WTC11 (cell line): ENCODE data around the gene ERAP2. TPM values are rescaled to one million over a fixed set of nuclear protein-coding genes. Genes with fewer than 3 reads are reported as not detected.

Experiments
- ATAC-seq: fragments of 200-7000 bp; cut with Tn5 transposase; 2 replicates; pipeline ENCODE4 v1.10.0; 2021; ENCODE audit warnings: mild to moderate bottlenecking, moderate library complexity
- CTCF ChIA-PET: fragments of 300-600 bp; sonication (Branson Sonifier 250); formaldehyde crosslinking; loops from one replicate; lab custom pipeline; 2021; ENCODE audit warnings: antibody characterized with exemption; lab: Charles Lee
- POLR2A ChIA-PET: fragments of 350-600 bp; sonication (Branson Sonifier 250); formaldehyde crosslinking; loops from one replicate; lab custom pipeline; 2021; ENCODE audit warnings: antibody characterized with exemption; lab: Charles Lee
- DNase-seq: peaks from one replicate; pipeline ENCODE4 v3.0.0; 2021; ENCODE audit warnings: low spot score
- H3K27ac Mint-ChIP-seq: 2 replicates; pipeline ENCODE4 v1.8.0; 2021; ENCODE audit warnings: mixed read lengths
- H3K27me3 Mint-ChIP-seq: 2 replicates; pipeline ENCODE4 v1.8.0; 2021; ENCODE audit warnings: low read depth, mild to moderate bottlenecking, moderate library complexity, mixed read lengths
- H3K36me3 Mint-ChIP-seq: 2 replicates; pipeline ENCODE4 v1.8.0; 2021; ENCODE audit warnings: mixed read lengths
- H3K4me1 Mint-ChIP-seq: 2 replicates; pipeline ENCODE4 v1.8.0; 2022; ENCODE audit warnings: mixed read lengths
- H3K4me3 Mint-ChIP-seq: 2 replicates; pipeline ENCODE4 v1.8.0; 2021; ENCODE audit warnings: mild to moderate bottlenecking, moderate library complexity, mixed read lengths
- H3K9me3 Mint-ChIP-seq: 2 replicates; pipeline ENCODE4 v1.8.0; 2021; ENCODE audit warnings: mixed read lengths
- ARID4B ChIP-seq: sonication (generic); formaldehyde crosslinking; IDR thresholded peaks from 2 replicates; pipeline ENCODE4 v1.8.0; 2023; ENCODE audit warnings: missing genetic modification reagents, mild to moderate bottlenecking, borderline replicate concordance
- CBFB ChIP-seq: sonication (generic); formaldehyde crosslinking; IDR thresholded peaks from 2 replicates; pipeline ENCODE4 v1.8.1; 2022; ENCODE audit warnings: mild to moderate bottlenecking, low read depth, missing genetic modification reagents
- E2F4 ChIP-seq: sonication (generic); formaldehyde crosslinking; IDR thresholded peaks from 2 replicates; pipeline ENCODE4 v1.8.1; 2022; ENCODE audit warnings: low read depth, mild to moderate bottlenecking, moderate library complexity, missing genetic modification reagents, borderline replicate concordance
- EMX1 ChIP-seq: fragments of 250-450 bp; sonication (Bioruptor Pico); IDR thresholded peaks from 2 replicates; pipeline ENCODE4 v1.8.0; 2021; ENCODE audit warnings: mild to moderate bottlenecking
- ESRRA ChIP-seq: sonication (generic); formaldehyde crosslinking; IDR thresholded peaks from 2 replicates; pipeline ENCODE4 v1.8.1; 2022; ENCODE audit warnings: mild to moderate bottlenecking, missing genetic modification reagents, borderline replicate concordance
- FOXP1 ChIP-seq: sonication (generic); formaldehyde crosslinking; IDR thresholded peaks from 2 replicates; pipeline ENCODE4 v1.8.0; 2022; ENCODE audit warnings: missing genetic modification reagents, mild to moderate bottlenecking, moderate library complexity, borderline replicate concordance
- GABPB1 ChIP-seq: sonication (generic); formaldehyde crosslinking; IDR thresholded peaks from 2 replicates; pipeline ENCODE4 v1.8.1; 2023; ENCODE audit warnings: mild to moderate bottlenecking, missing genetic modification reagents
- HMGA2 ChIP-seq: fragments of 250-450 bp; sonication (Bioruptor Pico); IDR thresholded peaks from 2 replicates; pipeline ENCODE4 v1.4.0; 2021; ENCODE audit warnings: mild to moderate bottlenecking, moderate library complexity
- JUN ChIP-seq: sonication (generic); formaldehyde crosslinking; IDR thresholded peaks from 2 replicates; pipeline ENCODE4 v1.8.0; 2023; ENCODE audit warnings: mild to moderate bottlenecking, missing genetic modification reagents
- NFYB ChIP-seq: sonication (generic); formaldehyde crosslinking; conservative IDR thresholded peaks from 2 replicates; pipeline ENCODE4 v1.8.0; 2022; ENCODE audit warnings: low read depth, missing genetic modification reagents
- NR3C1 ChIP-seq: sonication (generic); formaldehyde crosslinking; conservative IDR thresholded peaks from 2 replicates; pipeline ENCODE4 v1.8.1; 2023; ENCODE audit warnings: low read depth, mild to moderate bottlenecking, missing genetic modification reagents
- OVOL2 ChIP-seq: fragments of 250-450 bp; sonication (Bioruptor Pico); IDR thresholded peaks from 2 replicates; pipeline ENCODE4 v1.9.0; 2021; ENCODE audit warnings: mild to moderate bottlenecking, borderline replicate concordance
- RORB ChIP-seq: fragments of 250-450 bp; sonication (Bioruptor Pico); IDR thresholded peaks from 2 replicates; pipeline ENCODE4 v1.9.0; 2021; ENCODE audit warnings: mild to moderate bottlenecking
- SMAD4 ChIP-seq: sonication (generic); formaldehyde crosslinking; IDR thresholded peaks from 2 replicates; pipeline ENCODE4 v1.8.0; 2022; ENCODE audit warnings: mild to moderate bottlenecking, missing genetic modification reagents
- SOX15 ChIP-seq: fragments of 250-450 bp; sonication (Bioruptor Pico); IDR thresholded peaks from 2 replicates; pipeline ENCODE4 v1.9.0; 2021; ENCODE audit warnings: mild to moderate bottlenecking
- TEAD4 ChIP-seq: sonication (generic); formaldehyde crosslinking; IDR thresholded peaks from 2 replicates; pipeline ENCODE4 v1.8.0; 2022; ENCODE audit warnings: mild to moderate bottlenecking, missing genetic modification reagents
- ZNF138 ChIP-seq: sonication (generic); formaldehyde crosslinking; conservative IDR thresholded peaks from 2 replicates; pipeline ENCODE4 v1.8.1; 2022; ENCODE audit warnings: mild to moderate bottlenecking, moderate library complexity, missing genetic modification reagents
- ZNF232 ChIP-seq: sonication (generic); formaldehyde crosslinking; IDR thresholded peaks from 2 replicates; pipeline ENCODE4 v1.8.0; 2022; ENCODE audit warnings: mild to moderate bottlenecking, missing genetic modification reagents
- ZNF317 ChIP-seq: sonication (generic); formaldehyde crosslinking; IDR thresholded peaks from 2 replicates; pipeline ENCODE4 v1.8.1; 2023; ENCODE audit warnings: low read depth, mild to moderate bottlenecking, moderate library complexity, missing genetic modification reagents, borderline replicate concordance
- ZNF671 ChIP-seq: fragments of 250-450 bp; sonication (Bioruptor Pico); IDR thresholded peaks from 2 replicates; pipeline ENCODE4 v1.8.0; 2021; ENCODE audit warnings: mild to moderate bottlenecking
- ZSCAN18 ChIP-seq: fragments of 250-450 bp; sonication (Bioruptor Pico); IDR thresholded peaks from 2 replicates; pipeline ENCODE4 v2.1.2; 2022; ENCODE audit warnings: mild to moderate bottlenecking, moderate library complexity
- total RNA-seq: library from RNA; stranded (reverse); gene quantifications from 3 replicates; pipeline ENCODE4 v1.2.3, GENCODE V29; 2021
- TF ChIP-seq, protein P1 (sequence below): fragments of 250-450 bp; sonication (Bioruptor Pico); IDR thresholded peaks from 2 replicates; pipeline ENCODE4 v1.8.0; 2021; ENCODE audit warnings: mild to moderate bottlenecking
- TF ChIP-seq, protein P2 (sequence below): sonication (generic); formaldehyde crosslinking; conservative IDR thresholded peaks from 2 replicates; pipeline ENCODE4 v1.8.1; 2023; ENCODE audit warnings: mild to moderate bottlenecking, low read depth, missing genetic modification reagents, moderate library complexity
- TF ChIP-seq, protein P3 (sequence below): sonication (generic); formaldehyde crosslinking; IDR thresholded peaks from 2 replicates; pipeline ENCODE4 v1.8.0; 2022; ENCODE audit warnings: missing genetic modification reagents

ERAP2 gene
- total RNA-seq, 1 experiment from 2014 or later: 0.13 TPM

GRCh38 chr5:96873449-96873848 lies 2.9 kb upstream of the ERAP2 start:
- no peaks in the 10 kb centered on the region for H3K9me3 Mint-ChIP-seq
- ChIA-PET POLR2A (interaction anchor here (0.6 kb wide), 1 partner anchor 532 kb away, joined by 3 read pairs; no protein-coding TSS in a partner anchor), CTCF (no interaction called here)
- peaks cover 31% of the 10 kb centered on the region for H3K4me1 Mint-ChIP-seq
- H3K36me3 Mint-ChIP-seq: no peaks in the 10 kb centered on the region
- no peaks in the 10 kb centered on the region for H3K27me3 Mint-ChIP-seq
- ATAC-seq (no peak), DNase-seq (no peak)
- no peak for TF ChIP-seq ZNF671 (CRISPR knock-in tag)
- TF ChIP-seq, protein P1, sequence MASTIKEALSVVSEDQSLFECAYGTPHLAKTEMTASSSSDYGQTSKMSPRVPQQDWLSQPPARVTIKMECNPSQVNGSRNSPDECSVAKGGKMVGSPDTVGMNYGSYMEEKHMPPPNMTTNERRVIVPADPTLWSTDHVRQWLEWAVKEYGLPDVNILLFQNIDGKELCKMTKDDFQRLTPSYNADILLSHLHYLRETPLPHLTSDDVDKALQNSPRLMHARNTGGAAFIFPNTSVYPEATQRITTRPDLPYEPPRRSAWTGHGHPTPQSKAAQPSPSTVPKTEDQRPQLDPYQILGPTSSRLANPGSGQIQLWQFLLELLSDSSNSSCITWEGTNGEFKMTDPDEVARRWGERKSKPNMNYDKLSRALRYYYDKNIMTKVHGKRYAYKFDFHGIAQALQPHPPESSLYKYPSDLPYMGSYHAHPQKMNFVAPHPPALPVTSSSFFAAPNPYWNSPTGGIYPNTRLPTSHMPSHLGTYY: no peak
- TF ChIP-seq, protein P2, sequence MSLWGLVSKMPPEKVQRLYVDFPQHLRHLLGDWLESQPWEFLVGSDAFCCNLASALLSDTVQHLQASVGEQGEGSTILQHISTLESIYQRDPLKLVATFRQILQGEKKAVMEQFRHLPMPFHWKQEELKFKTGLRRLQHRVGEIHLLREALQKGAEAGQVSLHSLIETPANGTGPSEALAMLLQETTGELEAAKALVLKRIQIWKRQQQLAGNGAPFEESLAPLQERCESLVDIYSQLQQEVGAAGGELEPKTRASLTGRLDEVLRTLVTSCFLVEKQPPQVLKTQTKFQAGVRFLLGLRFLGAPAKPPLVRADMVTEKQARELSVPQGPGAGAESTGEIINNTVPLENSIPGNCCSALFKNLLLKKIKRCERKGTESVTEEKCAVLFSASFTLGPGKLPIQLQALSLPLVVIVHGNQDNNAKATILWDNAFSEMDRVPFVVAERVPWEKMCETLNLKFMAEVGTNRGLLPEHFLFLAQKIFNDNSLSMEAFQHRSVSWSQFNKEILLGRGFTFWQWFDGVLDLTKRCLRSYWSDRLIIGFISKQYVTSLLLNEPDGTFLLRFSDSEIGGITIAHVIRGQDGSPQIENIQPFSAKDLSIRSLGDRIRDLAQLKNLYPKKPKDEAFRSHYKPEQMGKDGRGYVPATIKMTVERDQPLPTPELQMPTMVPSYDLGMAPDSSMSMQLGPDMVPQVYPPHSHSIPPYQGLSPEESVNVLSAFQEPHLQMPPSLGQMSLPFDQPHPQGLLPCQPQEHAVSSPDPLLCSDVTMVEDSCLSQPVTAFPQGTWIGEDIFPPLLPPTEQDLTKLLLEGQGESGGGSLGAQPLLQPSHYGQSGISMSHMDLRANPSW: no peak
- no peak for TF ChIP-seq ESRRA
- TF ChIP-seq EMX1: no peak
- TF ChIP-seq CBFB (CRISPR knock-in tag): no peak
- TF ChIP-seq ZSCAN18: no peak
- TF ChIP-seq GABPB1: no peak
- TF ChIP-seq TEAD4: no peak
- no peak for TF ChIP-seq ZNF317 (CRISPR knock-in tag)
- no peak for TF ChIP-seq ARID4B (CRISPR knock-in tag)
- no peak for TF ChIP-seq ZNF138
- no peak for TF ChIP-seq SOX15
- no peak for TF ChIP-seq SMAD4 (CRISPR knock-in tag)
- no peak for TF ChIP-seq ZNF232 (CRISPR knock-in tag)
- no peak overlapping the region for H3K27ac Mint-ChIP-seq
- H3K4me3 Mint-ChIP-seq: no peak overlapping the region

DNA sequence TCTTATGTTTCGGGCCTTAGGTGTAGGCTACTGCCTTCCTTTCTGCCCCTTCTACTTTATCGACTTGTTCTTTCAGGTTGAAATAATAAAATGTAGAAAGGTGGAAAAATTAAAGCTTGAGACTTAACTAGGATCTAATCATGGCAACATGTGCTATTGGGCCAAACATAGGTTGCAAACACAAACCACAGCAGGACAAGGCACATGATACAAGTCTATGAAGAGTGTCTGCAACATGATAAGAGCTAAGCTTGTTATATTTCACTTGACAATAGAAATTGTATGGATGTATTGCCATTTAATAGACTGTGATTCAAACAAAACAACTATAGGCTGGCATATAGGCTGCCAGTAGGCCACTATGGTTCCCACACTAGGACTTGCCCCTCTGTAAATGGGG lies 1.7 kb upstream of the ERAP2 start:
- TF ChIP-seq OVOL2 (CRISPR knock-in tag): no peak
- no peak for TF ChIP-seq JUN (CRISPR knock-in tag)
- TF ChIP-seq NR3C1 (CRISPR knock-in tag): no peak
- no peak for TF ChIP-seq E2F4 (CRISPR knock-in tag)
- no peak for TF ChIP-seq RORB
- TF ChIP-seq, protein P3, sequence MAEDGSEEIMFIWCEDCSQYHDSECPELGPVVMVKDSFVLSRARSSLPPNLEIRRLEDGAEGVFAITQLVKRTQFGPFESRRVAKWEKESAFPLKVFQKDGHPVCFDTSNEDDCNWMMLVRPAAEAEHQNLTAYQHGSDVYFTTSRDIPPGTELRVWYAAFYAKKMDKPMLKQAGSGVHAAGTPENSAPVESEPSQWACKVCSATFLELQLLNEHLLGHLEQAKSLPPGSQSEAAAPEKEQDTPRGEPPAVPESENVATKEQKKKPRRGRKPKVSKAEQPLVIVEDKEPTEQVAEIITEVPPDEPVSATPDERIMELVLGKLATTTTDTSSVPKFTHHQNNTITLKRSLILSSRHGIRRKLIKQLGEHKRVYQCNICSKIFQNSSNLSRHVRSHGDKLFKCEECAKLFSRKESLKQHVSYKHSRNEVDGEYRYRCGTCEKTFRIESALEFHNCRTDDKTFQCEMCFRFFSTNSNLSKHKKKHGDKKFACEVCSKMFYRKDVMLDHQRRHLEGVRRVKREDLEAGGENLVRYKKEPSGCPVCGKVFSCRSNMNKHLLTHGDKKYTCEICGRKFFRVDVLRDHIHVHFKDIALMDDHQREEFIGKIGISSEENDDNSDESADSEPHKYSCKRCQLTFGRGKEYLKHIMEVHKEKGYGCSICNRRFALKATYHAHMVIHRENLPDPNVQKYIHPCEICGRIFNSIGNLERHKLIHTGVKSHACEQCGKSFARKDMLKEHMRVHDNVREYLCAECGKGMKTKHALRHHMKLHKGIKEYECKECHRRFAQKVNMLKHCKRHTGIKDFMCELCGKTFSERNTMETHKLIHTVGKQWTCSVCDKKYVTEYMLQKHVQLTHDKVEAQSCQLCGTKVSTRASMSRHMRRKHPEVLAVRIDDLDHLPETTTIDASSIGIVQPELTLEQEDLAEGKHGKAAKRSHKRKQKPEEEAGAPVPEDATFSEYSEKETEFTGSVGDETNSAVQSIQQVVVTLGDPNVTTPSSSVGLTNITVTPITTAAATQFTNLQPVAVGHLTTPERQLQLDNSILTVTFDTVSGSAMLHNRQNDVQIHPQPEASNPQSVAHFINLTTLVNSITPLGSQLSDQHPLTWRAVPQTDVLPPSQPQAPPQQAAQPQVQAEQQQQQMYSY (CRISPR knock-in tag): no peak
- no peak for TF ChIP-seq HMGA2
- TF ChIP-seq ZNF138: no peak
- TF ChIP-seq FOXP1 (CRISPR knock-in tag): no peak
- no peak for TF ChIP-seq NFYB (CRISPR knock-in tag)
- TF ChIP-seq, all 79 proteins: peak for 0
- Mint-ChIP-seq H3K36me3 (no peaks in the 10 kb centered on the region), H3K9me3 (no peaks in the 10 kb centered on the region), H3K4me1 (peaks cover 22% of the 10 kb centered on the region), H3K27ac (no peak overlapping the region), H3K4me3 (no peak overlapping the region), H3K27me3 (no peaks in the 10 kb centered on the region)
- no peak for DNase-seq
- CTCF ChIA-PET: interaction anchor here (0.5 kb wide), 1 partner anchor 36 kb away, joined by 3 read pairs; no protein-coding TSS in a partner anchor
- POLR2A ChIA-PET: no interaction called here
- no peak for ATAC-seq
